Nephron progenitor cell (in vitro differentiated cells): ENCODE results near the gene ICOS.

Source experiments
- DNase-seq: peaks from one replicate; pipeline ENCODE4 v3.0.0; 2021
- H3K27ac Mint-ChIP-seq: 2 replicates; pipeline ENCODE4 v1.8.0; 2021; ENCODE audit warnings: mild to moderate bottlenecking, moderate library complexity, mixed read lengths
- H3K27me3 Mint-ChIP-seq: 2 replicates; pipeline ENCODE4 v1.8.0; 2021; ENCODE audit warnings: mild to moderate bottlenecking, low read depth, mixed read lengths; ENCODE audit not compliant: poor library complexity
- H3K36me3 Mint-ChIP-seq: 2 replicates; pipeline ENCODE4 v1.8.0; 2021; ENCODE audit warnings: low read depth, mixed read lengths
- H3K4me1 Mint-ChIP-seq: 2 replicates; pipeline ENCODE4 v1.8.0; 2021; ENCODE audit warnings: mixed read lengths
- H3K4me3 Mint-ChIP-seq: 2 replicates; pipeline ENCODE4 v1.8.0; 2021; ENCODE audit warnings: mild to moderate bottlenecking, moderate library complexity, mixed read lengths
- H3K9me3 Mint-ChIP-seq: 2 replicates; pipeline ENCODE4 v1.8.0; 2021; ENCODE audit warnings: mild to moderate bottlenecking, moderate library complexity, mixed read lengths
- TF ChIP-seq, protein P1 (sequence below): fragments of 200-600 bp; sonication (generic); IDR thresholded peaks from 2 replicates; pipeline ENCODE4 v1.5.0; 2021; ENCODE audit warnings: antibody characterized with exemption

Gene ICOS

GRCh38 chr2:203909261-203909967, 27.1 kb upstream of the ICOS start:
- peak; percentile 20 for DNase-seq
- no peak overlapping the region for H3K27ac Mint-ChIP-seq
- H3K4me3 Mint-ChIP-seq: no peak overlapping the region
- TF ChIP-seq, protein P1, sequence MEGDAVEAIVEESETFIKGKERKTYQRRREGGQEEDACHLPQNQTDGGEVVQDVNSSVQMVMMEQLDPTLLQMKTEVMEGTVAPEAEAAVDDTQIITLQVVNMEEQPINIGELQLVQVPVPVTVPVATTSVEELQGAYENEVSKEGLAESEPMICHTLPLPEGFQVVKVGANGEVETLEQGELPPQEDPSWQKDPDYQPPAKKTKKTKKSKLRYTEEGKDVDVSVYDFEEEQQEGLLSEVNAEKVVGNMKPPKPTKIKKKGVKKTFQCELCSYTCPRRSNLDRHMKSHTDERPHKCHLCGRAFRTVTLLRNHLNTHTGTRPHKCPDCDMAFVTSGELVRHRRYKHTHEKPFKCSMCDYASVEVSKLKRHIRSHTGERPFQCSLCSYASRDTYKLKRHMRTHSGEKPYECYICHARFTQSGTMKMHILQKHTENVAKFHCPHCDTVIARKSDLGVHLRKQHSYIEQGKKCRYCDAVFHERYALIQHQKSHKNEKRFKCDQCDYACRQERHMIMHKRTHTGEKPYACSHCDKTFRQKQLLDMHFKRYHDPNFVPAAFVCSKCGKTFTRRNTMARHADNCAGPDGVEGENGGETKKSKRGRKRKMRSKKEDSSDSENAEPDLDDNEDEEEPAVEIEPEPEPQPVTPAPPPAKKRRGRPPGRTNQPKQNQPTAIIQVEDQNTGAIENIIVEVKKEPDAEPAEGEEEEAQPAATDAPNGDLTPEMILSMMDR: peak; percentile 79
- H3K9me3 Mint-ChIP-seq: peaks cover 5% of the 10 kb centered on the region
- H3K36me3 Mint-ChIP-seq: no peaks in the 10 kb centered on the region
- no peaks in the 10 kb centered on the region for H3K27me3 Mint-ChIP-seq
- peaks cover 15% of the 10 kb centered on the region for H3K4me1 Mint-ChIP-seq

DNA sequence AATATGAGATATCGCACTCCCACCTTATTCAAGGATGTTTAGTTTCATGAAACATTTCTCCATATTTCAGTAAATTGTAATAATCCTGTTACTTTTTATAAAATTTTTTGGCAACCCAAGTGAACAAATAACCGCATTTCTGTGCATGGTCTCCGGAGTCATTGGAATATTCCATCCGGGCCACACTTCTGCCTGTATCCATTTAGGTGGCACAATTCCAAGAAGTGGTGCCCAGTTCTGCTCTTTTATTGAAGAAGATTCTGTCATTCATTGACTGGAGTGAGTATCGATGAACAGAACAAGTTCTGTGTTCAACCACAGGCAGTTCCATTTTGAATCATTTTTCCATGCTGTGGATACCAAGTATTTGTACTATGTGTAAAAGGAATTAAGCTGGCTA, 26.6 kb upstream of the ICOS start:
- H3K4me1 Mint-ChIP-seq: peaks cover 21% of the 10 kb centered on the region
- no peak overlapping the region for H3K27ac Mint-ChIP-seq
- no peaks in the 10 kb centered on the region for H3K36me3 Mint-ChIP-seq
- H3K27me3 Mint-ChIP-seq: no peaks in the 10 kb centered on the region
- TF ChIP-seq, protein P1: no peak
- DNase-seq: no peak
- no peak overlapping the region for H3K4me3 Mint-ChIP-seq
- peaks cover under 1% of the 10 kb centered on the region for H3K9me3 Mint-ChIP-seq

- Mint-ChIP-seq H3K4me1 (peaks cover 37% of the 10 kb centered on the region), H3K9me3 (no peaks in the 10 kb centered on the region), H3K27ac (no peak overlapping the region)
These were observed 22.6 kb upstream of the ICOS start for GRCh38 chr2:203913947-203914346.

GRCh38 chr2:203914546-203915182, 21.9 kb upstream of the ICOS start:
- TF ChIP-seq, protein P1: no peak
- Mint-ChIP-seq H3K27ac (no peak overlapping the region), H3K4me1 (peaks cover 31% of the 10 kb centered on the region), H3K4me3 (no peak overlapping the region), H3K27me3 (no peaks in the 10 kb centered on the region), H3K9me3 (no peaks in the 10 kb centered on the region), H3K36me3 (no peaks in the 10 kb centered on the region)
- no peak for DNase-seq

More at GRCh38 chr2:203913947-203914346, 22.6 kb upstream of the ICOS start:
- no peaks in the 10 kb centered on the region for H3K36me3 Mint-ChIP-seq
- H3K4me3 Mint-ChIP-seq: no peak overlapping the region
- TF ChIP-seq, protein P1: no peak
- no peaks in the 10 kb centered on the region for H3K27me3 Mint-ChIP-seq
- DNase-seq: no peak

GRCh38 chr2:203915256-203915655, 21.3 kb upstream of the ICOS start:
- Mint-ChIP-seq H3K27me3 (no peaks in the 10 kb centered on the region), H3K27ac (no peak overlapping the region), H3K4me3 (no peak overlapping the region), H3K4me1 (peaks cover 31% of the 10 kb centered on the region), H3K36me3 (no peaks in the 10 kb centered on the region), H3K9me3 (no peaks in the 10 kb centered on the region)
- DNase-seq: no peak
- TF ChIP-seq, protein P1: no peak

- no peak for DNase-seq
- no peaks in the 10 kb centered on the region for H3K27me3 Mint-ChIP-seq
- TF ChIP-seq, protein P1: no peak
- H3K27ac Mint-ChIP-seq: no peak overlapping the region
- no peaks in the 10 kb centered on the region for H3K9me3 Mint-ChIP-seq
- peaks cover 31% of the 10 kb centered on the region for H3K4me1 Mint-ChIP-seq
- H3K36me3 Mint-ChIP-seq: no peaks in the 10 kb centered on the region
- H3K4me3 Mint-ChIP-seq: no peak overlapping the region
These were observed 19.8 kb upstream of the ICOS start for GRCh38 chr2:203916756-203917155.
